ENCODE measurements around the gene ENG. TPM values are rescaled to one million over a fixed set of nuclear protein-coding genes. Genes with fewer than 3 reads are reported as not detected.

ENG gene
- total and polyA plus RNA-seq, 2 of the 8 experiments (the other 6 are each of a cell fraction or from before 2014, with no cell fraction given) = 1.8 to 4.4 TPM

DNA sequence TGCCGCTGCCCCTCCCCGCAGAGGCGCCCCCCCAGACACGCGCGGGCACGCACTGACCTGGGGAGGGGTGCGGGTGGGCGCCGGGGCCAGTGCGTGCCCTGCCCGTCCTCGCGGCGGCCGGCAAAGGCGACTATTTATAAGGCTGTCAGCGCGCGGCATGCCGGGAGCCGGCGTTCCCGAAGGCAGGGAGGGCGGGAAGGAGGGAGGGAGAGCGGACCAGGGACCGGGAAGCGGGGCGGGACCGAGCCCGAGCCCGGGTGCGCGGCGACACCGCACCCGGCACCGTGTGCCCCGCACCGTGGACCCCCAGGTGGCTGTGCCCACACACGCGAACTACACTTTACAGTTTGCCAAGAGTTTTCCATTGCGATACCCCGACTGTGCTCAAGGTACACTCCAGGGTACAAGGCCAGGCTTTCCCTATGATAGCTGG lies 23.1 kb upstream of the ENG start, which contains the start of gene AK1 (continued):
- TF ChIP-seq, protein P1, sequence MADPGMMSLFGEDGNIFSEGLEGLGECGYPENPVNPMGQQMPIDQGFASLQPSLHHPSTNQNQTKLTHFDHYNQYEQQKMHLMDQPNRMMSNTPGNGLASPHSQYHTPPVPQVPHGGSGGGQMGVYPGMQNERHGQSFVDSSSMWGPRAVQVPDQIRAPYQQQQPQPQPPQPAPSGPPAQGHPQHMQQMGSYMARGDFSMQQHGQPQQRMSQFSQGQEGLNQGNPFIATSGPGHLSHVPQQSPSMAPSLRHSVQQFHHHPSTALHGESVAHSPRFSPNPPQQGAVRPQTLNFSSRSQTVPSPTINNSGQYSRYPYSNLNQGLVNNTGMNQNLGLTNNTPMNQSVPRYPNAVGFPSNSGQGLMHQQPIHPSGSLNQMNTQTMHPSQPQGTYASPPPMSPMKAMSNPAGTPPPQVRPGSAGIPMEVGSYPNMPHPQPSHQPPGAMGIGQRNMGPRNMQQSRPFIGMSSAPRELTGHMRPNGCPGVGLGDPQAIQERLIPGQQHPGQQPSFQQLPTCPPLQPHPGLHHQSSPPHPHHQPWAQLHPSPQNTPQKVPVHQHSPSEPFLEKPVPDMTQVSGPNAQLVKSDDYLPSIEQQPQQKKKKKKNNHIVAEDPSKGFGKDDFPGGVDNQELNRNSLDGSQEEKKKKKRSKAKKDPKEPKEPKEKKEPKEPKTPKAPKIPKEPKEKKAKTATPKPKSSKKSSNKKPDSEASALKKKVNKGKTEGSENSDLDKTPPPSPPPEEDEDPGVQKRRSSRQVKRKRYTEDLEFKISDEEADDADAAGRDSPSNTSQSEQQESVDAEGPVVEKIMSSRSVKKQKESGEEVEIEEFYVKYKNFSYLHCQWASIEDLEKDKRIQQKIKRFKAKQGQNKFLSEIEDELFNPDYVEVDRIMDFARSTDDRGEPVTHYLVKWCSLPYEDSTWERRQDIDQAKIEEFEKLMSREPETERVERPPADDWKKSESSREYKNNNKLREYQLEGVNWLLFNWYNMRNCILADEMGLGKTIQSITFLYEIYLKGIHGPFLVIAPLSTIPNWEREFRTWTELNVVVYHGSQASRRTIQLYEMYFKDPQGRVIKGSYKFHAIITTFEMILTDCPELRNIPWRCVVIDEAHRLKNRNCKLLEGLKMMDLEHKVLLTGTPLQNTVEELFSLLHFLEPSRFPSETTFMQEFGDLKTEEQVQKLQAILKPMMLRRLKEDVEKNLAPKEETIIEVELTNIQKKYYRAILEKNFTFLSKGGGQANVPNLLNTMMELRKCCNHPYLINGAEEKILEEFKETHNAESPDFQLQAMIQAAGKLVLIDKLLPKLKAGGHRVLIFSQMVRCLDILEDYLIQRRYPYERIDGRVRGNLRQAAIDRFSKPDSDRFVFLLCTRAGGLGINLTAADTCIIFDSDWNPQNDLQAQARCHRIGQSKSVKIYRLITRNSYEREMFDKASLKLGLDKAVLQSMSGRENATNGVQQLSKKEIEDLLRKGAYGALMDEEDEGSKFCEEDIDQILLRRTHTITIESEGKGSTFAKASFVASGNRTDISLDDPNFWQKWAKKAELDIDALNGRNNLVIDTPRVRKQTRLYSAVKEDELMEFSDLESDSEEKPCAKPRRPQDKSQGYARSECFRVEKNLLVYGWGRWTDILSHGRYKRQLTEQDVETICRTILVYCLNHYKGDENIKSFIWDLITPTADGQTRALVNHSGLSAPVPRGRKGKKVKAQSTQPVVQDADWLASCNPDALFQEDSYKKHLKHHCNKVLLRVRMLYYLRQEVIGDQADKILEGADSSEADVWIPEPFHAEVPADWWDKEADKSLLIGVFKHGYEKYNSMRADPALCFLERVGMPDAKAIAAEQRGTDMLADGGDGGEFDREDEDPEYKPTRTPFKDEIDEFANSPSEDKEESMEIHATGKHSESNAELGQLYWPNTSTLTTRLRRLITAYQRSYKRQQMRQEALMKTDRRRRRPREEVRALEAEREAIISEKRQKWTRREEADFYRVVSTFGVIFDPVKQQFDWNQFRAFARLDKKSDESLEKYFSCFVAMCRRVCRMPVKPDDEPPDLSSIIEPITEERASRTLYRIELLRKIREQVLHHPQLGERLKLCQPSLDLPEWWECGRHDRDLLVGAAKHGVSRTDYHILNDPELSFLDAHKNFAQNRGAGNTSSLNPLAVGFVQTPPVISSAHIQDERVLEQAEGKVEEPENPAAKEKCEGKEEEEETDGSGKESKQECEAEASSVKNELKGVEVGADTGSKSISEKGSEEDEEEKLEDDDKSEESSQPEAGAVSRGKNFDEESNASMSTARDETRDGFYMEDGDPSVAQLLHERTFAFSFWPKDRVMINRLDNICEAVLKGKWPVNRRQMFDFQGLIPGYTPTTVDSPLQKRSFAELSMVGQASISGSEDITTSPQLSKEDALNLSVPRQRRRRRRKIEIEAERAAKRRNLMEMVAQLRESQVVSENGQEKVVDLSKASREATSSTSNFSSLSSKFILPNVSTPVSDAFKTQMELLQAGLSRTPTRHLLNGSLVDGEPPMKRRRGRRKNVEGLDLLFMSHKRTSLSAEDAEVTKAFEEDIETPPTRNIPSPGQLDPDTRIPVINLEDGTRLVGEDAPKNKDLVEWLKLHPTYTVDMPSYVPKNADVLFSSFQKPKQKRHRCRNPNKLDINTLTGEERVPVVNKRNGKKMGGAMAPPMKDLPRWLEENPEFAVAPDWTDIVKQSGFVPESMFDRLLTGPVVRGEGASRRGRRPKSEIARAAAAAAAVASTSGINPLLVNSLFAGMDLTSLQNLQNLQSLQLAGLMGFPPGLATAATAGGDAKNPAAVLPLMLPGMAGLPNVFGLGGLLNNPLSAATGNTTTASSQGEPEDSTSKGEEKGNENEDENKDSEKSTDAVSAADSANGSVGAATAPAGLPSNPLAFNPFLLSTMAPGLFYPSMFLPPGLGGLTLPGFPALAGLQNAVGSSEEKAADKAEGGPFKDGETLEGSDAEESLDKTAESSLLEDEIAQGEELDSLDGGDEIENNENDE (IDR thresholded peaks at IDR 0.05; ENCODE audit: insufficient replicate concordance, low read length) = no peak
- peak in 1 of 2 experiments; percentile 52; a peak in 1 of 3 replicates for TF ChIP-seq POLR2A (IDR thresholded peaks at IDR 0.05; ENCODE audit: control extremely low read depth in 1 of 2, low read depth in 2 of 2, low read length in 2 of 2)
- TF ChIP-seq SP2 (IDR thresholded peaks at IDR 0.05; ENCODE audit: low read length) = no peak
- TF ChIP-seq MAFK (IDR thresholded peaks at IDR 0.05; ENCODE audit: low read depth, low read length) = no peak
- TF ChIP-seq, protein P2, sequence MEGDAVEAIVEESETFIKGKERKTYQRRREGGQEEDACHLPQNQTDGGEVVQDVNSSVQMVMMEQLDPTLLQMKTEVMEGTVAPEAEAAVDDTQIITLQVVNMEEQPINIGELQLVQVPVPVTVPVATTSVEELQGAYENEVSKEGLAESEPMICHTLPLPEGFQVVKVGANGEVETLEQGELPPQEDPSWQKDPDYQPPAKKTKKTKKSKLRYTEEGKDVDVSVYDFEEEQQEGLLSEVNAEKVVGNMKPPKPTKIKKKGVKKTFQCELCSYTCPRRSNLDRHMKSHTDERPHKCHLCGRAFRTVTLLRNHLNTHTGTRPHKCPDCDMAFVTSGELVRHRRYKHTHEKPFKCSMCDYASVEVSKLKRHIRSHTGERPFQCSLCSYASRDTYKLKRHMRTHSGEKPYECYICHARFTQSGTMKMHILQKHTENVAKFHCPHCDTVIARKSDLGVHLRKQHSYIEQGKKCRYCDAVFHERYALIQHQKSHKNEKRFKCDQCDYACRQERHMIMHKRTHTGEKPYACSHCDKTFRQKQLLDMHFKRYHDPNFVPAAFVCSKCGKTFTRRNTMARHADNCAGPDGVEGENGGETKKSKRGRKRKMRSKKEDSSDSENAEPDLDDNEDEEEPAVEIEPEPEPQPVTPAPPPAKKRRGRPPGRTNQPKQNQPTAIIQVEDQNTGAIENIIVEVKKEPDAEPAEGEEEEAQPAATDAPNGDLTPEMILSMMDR (IDR thresholded peaks at IDR 0.05; ENCODE audit: control extremely low read depth in 1 of 3, insufficient read depth in 1 of 3, low read depth in 1 of 3, low read length in 3 of 3) = no peak
- no peak for TF ChIP-seq SIX5 (IDR thresholded peaks at IDR 0.05; ENCODE audit: low read depth, low read length)
